SKM-1 (cell line): ENCODE measurements around the gene RASSF5.

Source experiments
- DNase-seq: peaks from one replicate; lab custom pipeline; 2025; ENCODE audit not compliant: unreplicated experiment; lab: John Stamatoyannopoulos, UW

The RASSF5 gene, protein sequence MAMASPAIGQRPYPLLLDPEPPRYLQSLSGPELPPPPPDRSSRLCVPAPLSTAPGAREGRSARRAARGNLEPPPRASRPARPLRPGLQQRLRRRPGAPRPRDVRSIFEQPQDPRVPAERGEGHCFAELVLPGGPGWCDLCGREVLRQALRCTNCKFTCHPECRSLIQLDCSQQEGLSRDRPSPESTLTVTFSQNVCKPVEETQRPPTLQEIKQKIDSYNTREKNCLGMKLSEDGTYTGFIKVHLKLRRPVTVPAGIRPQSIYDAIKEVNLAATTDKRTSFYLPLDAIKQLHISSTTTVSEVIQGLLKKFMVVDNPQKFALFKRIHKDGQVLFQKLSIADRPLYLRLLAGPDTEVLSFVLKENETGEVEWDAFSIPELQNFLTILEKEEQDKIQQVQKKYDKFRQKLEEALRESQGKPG

GRCh38 chr1:206507284-206508129 lies at the start of gene RASSF5:
TSS of gene RASSF5 (plus strand) at chr1:206507531. CDS start at chr1:206507603, 72 bp downstream.
- no peak for DNase-seq

GRCh38 chr1:206459703-206460102 lies 47.6 kb upstream of the RASSF5 start:
- DNase-seq, result no peak

DNA sequence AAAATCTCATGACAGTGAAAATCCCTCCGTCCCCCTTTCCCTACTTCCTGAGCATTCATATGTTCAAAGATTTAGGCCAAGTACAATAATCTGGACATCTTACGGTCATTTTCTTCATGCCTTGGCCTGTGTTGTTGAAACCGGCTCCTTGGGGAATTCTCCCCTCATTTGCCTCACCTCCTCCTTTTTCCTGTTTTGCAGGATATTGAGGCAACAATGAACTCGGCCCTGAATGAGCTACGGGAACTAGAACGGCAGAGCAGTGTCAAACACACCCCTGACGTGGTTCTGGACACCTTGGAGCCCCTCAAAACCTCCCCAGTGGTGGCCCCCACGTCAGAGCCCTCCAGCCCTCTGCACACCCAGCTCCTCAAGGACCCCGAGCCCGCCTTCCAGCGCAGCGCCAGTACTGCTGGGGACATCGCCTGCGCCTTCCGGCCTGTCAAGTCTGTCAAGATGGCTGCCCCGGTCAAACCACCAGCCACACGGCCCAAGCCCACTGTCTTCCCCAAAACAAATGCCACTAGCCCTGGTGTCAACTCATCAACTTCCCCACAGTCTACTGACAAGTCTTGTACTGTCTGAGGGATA lies 46.4 kb upstream of the RASSF5 start:
- no peak for DNase-seq

DNA sequence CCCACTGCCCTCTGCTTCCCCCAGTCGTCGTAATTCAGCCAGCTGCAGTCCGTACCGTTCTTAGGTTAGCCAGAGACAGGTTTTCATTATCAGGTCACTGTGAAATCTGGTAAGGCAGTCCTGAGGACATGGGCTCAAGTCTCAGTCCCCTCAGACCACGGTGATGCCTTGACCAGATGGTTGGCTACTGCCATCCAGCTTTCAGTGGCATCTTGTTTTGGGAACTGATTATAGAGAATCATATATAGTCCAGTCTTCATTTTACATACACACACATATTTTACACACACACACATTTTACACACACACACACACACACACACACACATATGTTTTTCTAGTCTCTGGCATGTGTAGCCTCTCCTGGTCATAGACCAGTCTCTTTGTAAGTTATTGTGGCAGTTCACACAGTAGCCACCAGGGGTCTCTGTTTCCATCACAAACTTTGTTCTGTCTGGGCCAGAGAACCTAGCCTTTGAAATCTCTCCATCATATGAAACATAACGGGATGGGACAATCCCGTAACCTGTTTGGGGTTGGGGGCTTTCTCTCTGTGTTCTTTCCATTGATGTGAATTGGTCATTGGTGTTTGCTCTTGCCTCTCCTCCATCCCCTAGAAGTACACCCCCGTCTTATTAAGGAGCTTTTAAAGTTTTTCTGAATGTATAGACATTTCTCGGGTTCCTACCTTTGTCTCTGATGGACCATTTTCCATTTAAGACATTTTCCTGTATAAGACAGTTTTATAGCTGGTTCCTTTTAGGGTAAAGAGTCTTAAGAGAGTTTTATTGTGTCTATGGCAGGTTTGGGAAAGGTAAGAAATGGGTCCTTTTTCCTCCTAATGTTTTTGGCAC lies 45.5 kb upstream of the RASSF5 start:
- DNase-seq, result peak; percentile 82

GRCh38 chr1:206463137-206463536 lies 44.2 kb upstream of the RASSF5 start:
- no peak for DNase-seq

DNA sequence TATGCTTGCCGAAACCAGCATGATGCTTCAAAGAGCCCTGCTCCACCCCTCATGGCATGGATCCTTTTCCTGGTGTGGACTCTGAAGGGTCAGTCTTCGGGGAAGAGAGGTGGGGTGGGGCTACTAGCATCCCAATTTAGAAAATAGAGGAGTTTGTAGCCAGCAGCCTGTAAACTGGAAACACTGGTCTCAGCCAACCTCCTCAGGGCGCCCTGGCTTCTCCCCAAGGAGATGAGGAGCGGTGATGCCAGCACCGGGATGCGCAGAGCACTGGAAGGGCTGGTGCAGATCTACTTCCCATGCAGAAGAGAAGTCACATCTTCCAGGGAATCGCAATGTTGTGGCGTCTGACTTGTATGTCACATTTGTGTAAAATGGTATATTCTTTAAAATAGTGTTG lies 43.4 kb upstream of the RASSF5 start:
- DNase-seq, result no peak

DNA sequence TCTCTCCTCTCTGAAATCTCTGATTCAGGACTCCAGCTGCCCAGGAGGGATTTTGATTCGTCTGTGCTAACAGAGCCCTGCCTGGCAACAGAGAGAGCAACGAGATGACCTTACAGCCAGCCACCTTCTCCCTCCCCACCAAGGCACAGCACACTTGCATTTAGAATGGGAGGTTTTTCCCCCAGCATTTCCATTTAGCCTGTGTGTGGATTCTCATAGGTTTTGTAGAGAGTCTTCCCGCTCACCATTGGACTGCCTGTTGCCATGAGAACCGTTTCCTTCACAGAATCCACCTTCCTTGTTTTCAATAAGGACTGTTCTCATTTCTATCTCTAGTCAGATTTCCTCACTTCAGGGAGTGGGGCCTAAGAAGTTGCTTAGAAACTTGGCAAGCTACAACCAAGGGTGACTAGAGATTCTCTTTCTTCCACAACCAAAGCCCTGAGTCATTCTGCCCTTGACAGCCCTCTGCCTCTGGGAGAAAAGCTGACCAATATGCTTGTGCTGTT lies 42.8 kb upstream of the RASSF5 start:
- DNase-seq, result peak; percentile 73

DNA sequence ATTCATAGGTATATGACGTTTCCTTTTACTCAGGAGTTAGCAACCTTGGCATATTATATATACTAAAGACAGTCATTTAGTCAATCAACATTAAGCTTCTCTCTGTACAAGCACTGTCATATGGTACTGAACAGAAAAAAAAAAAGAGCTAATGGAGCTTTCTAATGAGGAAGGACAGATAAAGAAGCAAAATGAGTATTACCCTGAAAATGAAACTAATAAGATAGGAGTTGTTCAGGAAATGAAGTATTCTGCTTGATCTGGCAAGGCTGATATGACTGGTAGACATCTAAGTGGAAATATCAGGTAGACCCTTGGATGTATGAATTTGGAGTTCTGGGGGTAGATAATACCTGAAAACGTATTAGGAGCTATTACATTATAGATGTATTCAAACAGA lies 41.4 kb upstream of the RASSF5 start:
- DNase-seq, result no peak

GRCh38 chr1:206466840-206467649 lies 40.3 kb upstream of the RASSF5 start:
- no peak for DNase-seq

- peak; percentile 100 for DNase-seq
Observed at GRCh38 chr1:206467915-206468314, 39.4 kb upstream of the RASSF5 start.

GRCh38 chr1:206468571-206468970 lies 38.8 kb upstream of the RASSF5 start:
- DNase-seq, result no peak

DNA sequence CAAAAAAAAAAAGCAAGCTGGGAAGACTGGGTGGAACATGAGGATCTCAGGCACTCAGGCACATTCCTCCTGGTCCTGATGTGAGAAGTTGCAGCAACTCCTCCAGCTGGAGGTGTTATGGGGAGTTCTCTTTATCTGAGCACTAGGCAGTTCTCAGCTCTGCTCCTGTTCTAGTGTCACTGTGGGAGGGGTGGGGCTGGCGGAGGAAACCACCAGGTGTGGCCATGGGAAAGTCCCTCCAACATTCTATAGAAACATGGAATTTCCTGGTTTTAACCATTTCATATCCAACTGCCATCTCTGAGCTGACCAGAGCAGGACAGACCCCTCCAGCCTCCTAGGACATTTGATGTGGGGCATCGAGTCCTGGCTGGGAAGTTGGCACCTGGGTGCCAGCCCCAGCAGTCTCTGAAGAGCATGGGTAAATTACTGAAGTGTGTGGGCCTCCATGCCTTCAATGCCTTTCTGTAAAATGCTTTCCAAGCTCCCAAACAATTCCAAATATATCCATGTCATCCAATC lies 37.9 kb upstream of the RASSF5 start:
- DNase-seq, result no peak

DNA sequence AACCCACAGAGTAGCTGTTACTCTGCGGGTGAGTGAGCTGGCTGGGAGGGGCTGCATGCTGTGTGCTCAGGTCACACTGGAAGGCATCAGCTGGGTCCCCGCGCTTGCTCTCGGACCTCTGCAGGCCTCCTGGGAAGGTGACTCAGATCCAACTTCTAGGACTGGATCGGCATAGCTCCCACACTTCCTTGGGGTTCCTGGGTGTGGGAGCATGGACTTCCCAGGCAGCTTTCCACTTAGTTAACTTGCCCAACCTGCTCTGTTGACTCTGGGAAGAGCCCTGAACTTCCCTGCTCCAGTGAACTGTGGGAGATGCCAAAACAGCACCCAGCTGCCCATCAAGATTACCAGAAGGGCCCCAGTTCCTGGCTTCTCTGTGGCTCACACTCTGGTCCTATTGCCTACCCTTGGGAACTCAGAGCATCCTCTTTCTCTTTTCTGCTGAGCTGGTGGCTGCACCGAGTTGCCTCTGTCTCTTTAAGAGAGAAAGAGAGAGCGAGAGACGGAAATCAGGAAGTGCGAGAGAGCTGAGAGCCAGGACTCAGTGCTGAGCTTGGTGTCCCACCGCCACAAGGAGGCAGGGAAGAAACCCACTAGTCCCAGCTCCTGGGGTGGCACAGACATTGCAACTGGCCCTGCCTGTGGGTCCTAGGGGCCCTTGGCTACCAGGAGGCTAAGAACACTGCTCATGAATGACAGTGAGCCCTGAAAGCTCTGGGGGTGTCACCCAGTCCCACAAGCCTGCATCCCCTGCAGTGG lies 37.2 kb upstream of the RASSF5 start, which contains the start of gene IKBKE:
Gene IKBKE (plus strand): TSS at position 544 of the 759 bp plus-strand sequence. CDS start 2,752 bp downstream, outside the sequence.
- DNase-seq, result peak; percentile 99

- DNase-seq, result peak; percentile 47
Observed at GRCh38 chr1:206470692-206471414, 36.5 kb upstream of the RASSF5 start.

GRCh38 chr1:206471415-206471801 lies 35.9 kb upstream of the RASSF5 start:
- no peak for DNase-seq

GRCh38 chr1:206472024-206472423 lies 35.3 kb upstream of the RASSF5 start:
- no peak for DNase-seq

DNA sequence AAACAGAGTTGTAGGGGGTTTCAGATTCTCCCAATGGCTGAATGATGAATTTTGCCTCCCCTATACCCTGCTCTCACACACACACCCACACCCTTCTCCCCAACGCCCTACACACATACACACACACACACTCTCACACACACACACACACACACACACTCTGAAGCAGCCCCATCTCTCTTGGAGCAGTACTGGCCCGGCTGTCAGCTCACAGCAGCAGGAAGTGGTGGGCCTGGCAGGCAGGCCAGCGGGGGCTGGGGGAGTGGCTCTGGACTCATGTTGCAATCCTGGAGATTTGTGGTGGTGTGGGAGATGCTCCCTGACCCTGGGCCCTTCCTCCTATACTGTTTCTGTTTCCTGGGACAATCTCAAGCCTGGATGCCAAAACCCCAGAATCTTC lies 34.9 kb upstream of the RASSF5 start:
- peak; percentile 86 for DNase-seq

DNA sequence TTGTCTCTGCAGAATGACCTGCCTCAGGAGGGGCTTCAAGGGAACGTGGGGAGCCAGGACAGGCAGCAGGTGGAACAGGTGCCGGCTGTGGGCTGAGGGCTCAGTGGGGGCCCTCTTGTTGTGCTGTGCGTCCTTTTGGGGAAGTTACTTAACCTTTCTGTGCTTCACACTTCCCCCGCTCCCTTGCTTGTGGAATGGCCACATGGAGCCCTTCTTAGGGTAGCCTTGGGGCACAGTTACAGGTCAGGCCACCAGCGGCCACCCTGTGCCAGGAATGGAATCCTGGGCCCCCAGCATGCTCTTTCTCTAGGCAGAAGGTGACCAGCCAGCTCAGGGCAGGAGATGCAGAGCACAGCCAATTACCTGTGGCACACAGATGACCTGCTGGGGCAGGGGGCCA lies 34.4 kb upstream of the RASSF5 start:
- DNase-seq, result peak; percentile 86
